Esophagus (tissue), 2 donors: ENCODE results near the gene FREM2. TPM values are rescaled to one million over a fixed set of nuclear protein-coding genes. Genes with fewer than 3 reads are reported as not detected.

ENCODE experiments used
- H3K27ac ChIP-seq, 2 donors: one replicate each; pipeline ENCODE4 v1.5.1; 2013; ENCODE audit warnings: low read depth in 2 of 2, mild to moderate bottlenecking in 2 of 2, inconsistent platforms in 1 of 2, low read length in 1 of 2, moderate library complexity in 1 of 2
- H3K27me3 ChIP-seq, 2 donors: one replicate each; pipeline ENCODE4 v1.6.1; 2013; ENCODE audit warnings: low read length in 2 of 2, control low read depth in 1 of 2, mild to moderate bottlenecking in 1 of 2; ENCODE audit not compliant: insufficient read depth in 2 of 2, control insufficient read depth in 1 of 2
- H3K36me3 ChIP-seq, 2 donors: one replicate each; pipeline ENCODE4 v1.6.1; 2013; ENCODE audit warnings: low read length in 1 of 2; ENCODE audit not compliant: control insufficient read depth in 2 of 2, insufficient read depth in 2 of 2
- H3K4me1 ChIP-seq, 2 donors: one replicate each; pipeline ENCODE4 v1.6.1; 2013; ENCODE audit warnings: low read length in 1 of 2; ENCODE audit not compliant: control insufficient read depth in 2 of 2, insufficient read depth in 2 of 2
- H3K4me3 ChIP-seq, 2 donors: one replicate each; pipeline ENCODE4 v1.5.1; 2013; ENCODE audit warnings: low read length in 2 of 2, mild to moderate bottlenecking in 2 of 2, low read depth in 1 of 2, moderate library complexity in 1 of 2
- H3K9me3 ChIP-seq, 2 donors: one replicate each; pipeline ENCODE4 v1.6.1; 2013; ENCODE audit warnings: mild to moderate bottlenecking in 2 of 2, low read depth in 1 of 2, low read length in 1 of 2, moderate library complexity in 1 of 2; ENCODE audit not compliant: control insufficient read depth in 2 of 2, insufficient read depth in 1 of 2
- WGBS, 2 donors: extraction: QIAGEN DNeasy Blood & Tissue Kit; methylation state at CpG; one replicate each; pipeline ENCODE4 v1.1.7; 2013; 5-methylcytosine and 5-hydroxymethylcytosine counted together
- polyA plus RNA-seq, 2 donors: library from polyadenylated mRNA; stranded (reverse); fragments of 200-250 nt; gene quantifications; one replicate each; pipeline ENCODE4 v1.2.3, GENCODE V29; 2013
- donor health status: healthy with polysubstance abuse.
- donor health status: Bipolar disorder and iron deficiency.

The FREM2 gene
- polyA plus RNA-seq, 2 donors: 0.01 to 0.02 TPM

GRCh38 chr13:38767506-38768265, 80.8 kb downstream of the FREM2 start:
- H3K27ac ChIP-seq: no peak overlapping the region
- H3K36me3 ChIP-seq: no peaks in the 10 kb centered on the region
- 49 to 75% methylated on average over 1 of the region's 1 CpG for WGBS, 2 donors
- H3K4me1 ChIP-seq: no peaks in the 10 kb centered on the region
- no peaks in the 10 kb centered on the region for H3K9me3 ChIP-seq
- no peaks in the 10 kb centered on the region for H3K27me3 ChIP-seq
- H3K4me3 ChIP-seq: no peak overlapping the region

- Histone ChIP-seq H3K27me3 (no peaks in the 10 kb centered on the region), H3K4me3 (no peak overlapping the region), H3K9me3 (no peaks in the 10 kb centered on the region), H3K27ac (no peak overlapping the region), H3K36me3 (no peaks in the 10 kb centered on the region), H3K4me1 (no peaks in the 10 kb centered on the region)
- 91 to 94% methylated on average over 7 of the region's 7 CpGs for WGBS, 2 donors
Measured at GRCh38 chr13:38769526-38769925, 82.6 kb downstream of the FREM2 start.

GRCh38 chr13:38775085-38775484, 88.2 kb downstream of the FREM2 start:
- H3K36me3 ChIP-seq: no peaks in the 10 kb centered on the region
- H3K27me3 ChIP-seq: no peaks in the 10 kb centered on the region
- no peak overlapping the region for H3K4me3 ChIP-seq
- H3K9me3 ChIP-seq: no peaks in the 10 kb centered on the region
- 47 to 54% methylated on average over 5 of the region's 5 CpGs for WGBS, 2 donors
- H3K4me1 ChIP-seq: no peaks in the 10 kb centered on the region
- no peak overlapping the region for H3K27ac ChIP-seq

GRCh38 chr13:38777347-38778119, 90.7 kb downstream of the FREM2 start:
- WGBS, 2 donors: 70 to 81% methylated on average over 6 of the region's 6 CpGs
- Histone ChIP-seq H3K4me3 (no peak overlapping the region), H3K36me3 (no peaks in the 10 kb centered on the region), H3K4me1 (no peaks in the 10 kb centered on the region), H3K27ac (no peak overlapping the region), H3K9me3 (no peaks in the 10 kb centered on the region), H3K27me3 (no peaks in the 10 kb centered on the region)

- no peak overlapping the region for H3K4me3 ChIP-seq
- no peaks in the 10 kb centered on the region for H3K27me3 ChIP-seq
- no peaks in the 10 kb centered on the region for H3K9me3 ChIP-seq
- H3K4me1 ChIP-seq: no peaks in the 10 kb centered on the region
- no peaks in the 10 kb centered on the region for H3K36me3 ChIP-seq
- H3K27ac ChIP-seq: no peak overlapping the region
- 83 to 87% methylated on average over 3 of the region's 3 CpGs for WGBS, 2 donors
Measured at GRCh38 chr13:38781539-38781938, 94.7 kb downstream of the FREM2 start.

GRCh38 chr13:38784036-38784880, 97.4 kb downstream of the FREM2 start:
- 65 to 71% methylated on average over 15 of the region's 15 CpGs for WGBS, 2 donors
- H3K27me3 ChIP-seq: no peaks in the 10 kb centered on the region
- H3K4me3 ChIP-seq: no peak overlapping the region
- H3K9me3 ChIP-seq: no peaks in the 10 kb centered on the region
- no peaks in the 10 kb centered on the region for H3K36me3 ChIP-seq
- H3K27ac ChIP-seq: no peak overlapping the region
- H3K4me1 ChIP-seq: no peaks in the 10 kb centered on the region

GRCh38 chr13:38785042-38785441, 98.2 kb downstream of the FREM2 start:
- no peaks in the 10 kb centered on the region for H3K4me1 ChIP-seq
- no peak overlapping the region for H3K27ac ChIP-seq
- 47 to 73% methylated on average over 2 of the region's 2 CpGs for WGBS, 2 donors
- no peak overlapping the region for H3K4me3 ChIP-seq
- H3K27me3 ChIP-seq: no peaks in the 10 kb centered on the region
- no peaks in the 10 kb centered on the region for H3K9me3 ChIP-seq
- no peaks in the 10 kb centered on the region for H3K36me3 ChIP-seq

GRCh38 chr13:38785490-38785889, 98.6 kb downstream of the FREM2 start:
- H3K27ac ChIP-seq: no peak overlapping the region
- H3K27me3 ChIP-seq: no peaks in the 10 kb centered on the region
- no peaks in the 10 kb centered on the region for H3K4me1 ChIP-seq
- H3K4me3 ChIP-seq: no peak overlapping the region
- 30 to 41% methylated on average over 1 of the region's 1 CpG for WGBS, 2 donors
- H3K9me3 ChIP-seq: no peaks in the 10 kb centered on the region
- no peaks in the 10 kb centered on the region for H3K36me3 ChIP-seq

GRCh38 chr13:38787550-38787949, 100.7 kb downstream of the FREM2 start:
- no peaks in the 10 kb centered on the region for H3K9me3 ChIP-seq
- no peaks in the 10 kb centered on the region for H3K4me1 ChIP-seq
- no peaks in the 10 kb centered on the region for H3K36me3 ChIP-seq
- H3K27ac ChIP-seq: no peak overlapping the region
- H3K4me3 ChIP-seq: no peak overlapping the region
- WGBS, 2 donors: 64 to 73% methylated on average over 1 of the region's 1 CpG
- H3K27me3 ChIP-seq: no peaks in the 10 kb centered on the region
